Measurements from ENCODE around the gene ZNF396. TPM values are rescaled to one million over a fixed set of nuclear protein-coding genes. Genes with fewer than 3 reads are reported as not detected.

ZNF396 gene
- total RNA-seq, 1 donor from 2014 or later = 0.70 TPM

- DNase-seq (ENCODE audit: missing footprints) (no peak), ATAC-seq (no peak)
- intact Hi-C loops (cut with DNase I) = loop anchor here (2.0 kb wide), 1 partner anchor 105 kb away; the partner anchor contains the start of gene ZNF397
Measured at GRCh38 chr18:35345460-35345921, 31.6 kb downstream of the ZNF396 start.

GRCh38 chr18:35344736-35345459, 32.2 kb downstream of the ZNF396 start:
- intact Hi-C loops (cut with DNase I) = loop anchor here (1.0 to 2.0 kb wide), 2 partner anchors 55 to 104 kb away; partner anchors contain the start of genes ZNF397 and ZSCAN30
- DNase-seq (ENCODE audit: missing footprints) (no peak), ATAC-seq (no peak)

DNA sequence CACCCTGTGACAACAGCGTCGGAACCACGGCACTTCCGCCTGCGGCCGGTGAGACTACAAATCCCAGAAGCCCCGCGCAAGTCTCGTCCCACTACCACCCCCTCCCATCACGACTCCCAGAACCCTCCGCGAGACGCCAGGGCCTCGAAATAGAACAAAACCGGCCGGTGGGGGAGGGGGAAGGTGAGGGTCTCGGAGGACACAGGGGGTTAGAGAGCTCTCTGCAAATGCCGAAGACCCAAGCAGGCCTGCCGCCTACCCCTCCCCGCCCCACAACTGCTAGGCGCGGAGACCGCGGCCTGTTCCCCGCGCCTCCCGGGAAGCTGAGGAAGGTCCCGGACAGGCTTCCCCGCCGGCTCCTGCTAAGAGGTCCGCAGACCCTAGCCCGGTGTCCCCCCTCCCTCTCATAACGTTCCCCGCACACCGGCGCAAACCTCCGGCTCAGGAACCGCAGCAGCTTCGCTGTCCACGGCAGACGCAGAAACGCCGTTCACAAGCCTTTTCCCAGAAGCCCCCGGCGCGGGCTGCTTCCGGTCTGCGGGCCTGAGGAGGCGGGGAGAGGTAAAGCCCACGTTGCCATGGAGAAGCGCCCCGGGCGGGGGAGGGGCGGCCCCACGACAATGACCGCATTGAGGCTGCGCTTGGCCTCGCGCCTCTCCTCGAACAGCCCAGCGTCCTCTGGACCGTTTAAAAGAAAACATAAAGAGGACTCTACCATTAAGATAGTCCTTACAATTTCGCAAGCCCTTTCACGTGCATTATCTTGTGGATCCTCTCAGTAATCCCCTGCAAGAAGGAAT, 33.0 kb downstream of the ZNF396 start, which contains the start of gene ZNF24:
Gene ZNF24 (minus strand): TSS at position 485 of the 800 bp plus-strand sequence. CDS start 3,770 bp downstream, outside the sequence.
- DNase-seq (ENCODE audit: missing footprints) (peak; percentile 99), ATAC-seq (peak; percentile 99)
- intact Hi-C loops (cut with DNase I) = loop anchor here (1.0 to 2.0 kb wide), 2 partner anchors 54 to 103 kb away; partner anchors contain the start of genes ZNF397 and ZSCAN30

- intact Hi-C loops (cut with DNase I) = no loop called here
- no peak for DNase-seq (ENCODE audit: missing footprints)
- no peak for ATAC-seq
Measured at GRCh38 chr18:35343488-35343935, 33.6 kb downstream of the ZNF396 start.

GRCh38 chr18:35337286-35337685, 39.9 kb downstream of the ZNF396 start:
- no peak for ATAC-seq
- intact Hi-C loops (cut with DNase I) = no loop called here

DNA sequence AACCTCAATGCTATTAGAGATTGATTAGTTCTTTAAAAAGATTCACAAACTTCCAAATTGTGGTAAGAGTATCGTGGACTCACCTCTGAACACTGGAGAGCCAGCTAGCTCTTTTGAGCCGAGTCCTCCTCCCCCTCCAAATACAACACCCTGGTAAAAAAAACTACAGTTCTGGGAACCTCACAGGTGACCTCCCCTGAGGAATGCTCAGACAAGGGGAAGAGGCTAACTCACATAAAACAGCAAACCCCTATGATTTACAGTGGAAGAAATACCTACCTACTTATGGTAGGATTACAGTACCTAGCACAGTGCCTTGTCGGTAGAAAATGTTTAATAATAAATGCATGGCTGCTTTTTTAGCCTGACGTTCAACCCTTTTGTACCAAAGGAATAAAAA, 41.3 kb downstream of the ZNF396 start:
- ATAC-seq (no peak), DNase-seq (ENCODE audit: missing footprints) (no peak)
- intact Hi-C loops (cut with DNase I) = no loop called here

More at GRCh38 chr18:35337286-35337685, 39.9 kb downstream of the ZNF396 start:
- no peak for DNase-seq (ENCODE audit: missing footprints)

DNA sequence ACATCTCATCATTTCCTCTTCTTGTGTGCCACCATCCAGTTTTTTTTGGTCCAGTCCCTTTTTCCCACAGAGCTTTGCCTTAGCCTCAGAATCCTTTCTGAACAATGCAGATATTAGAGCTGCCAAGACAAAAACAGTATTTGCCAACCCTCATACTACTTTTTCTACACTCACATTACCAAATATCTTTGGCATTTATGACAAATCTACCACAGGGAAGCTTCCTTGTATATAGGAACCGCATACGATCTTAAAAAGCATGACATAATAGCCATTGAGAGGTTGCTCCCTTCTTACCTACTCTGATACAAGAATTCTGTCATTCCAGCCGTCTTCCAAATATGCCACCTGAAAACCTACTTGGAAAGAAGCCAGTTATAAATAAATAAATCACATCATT, 42.3 kb downstream of the ZNF396 start:
- ATAC-seq (no peak), DNase-seq (ENCODE audit: missing footprints) (no peak)
- intact Hi-C loops (cut with DNase I) = no loop called here

DNA sequence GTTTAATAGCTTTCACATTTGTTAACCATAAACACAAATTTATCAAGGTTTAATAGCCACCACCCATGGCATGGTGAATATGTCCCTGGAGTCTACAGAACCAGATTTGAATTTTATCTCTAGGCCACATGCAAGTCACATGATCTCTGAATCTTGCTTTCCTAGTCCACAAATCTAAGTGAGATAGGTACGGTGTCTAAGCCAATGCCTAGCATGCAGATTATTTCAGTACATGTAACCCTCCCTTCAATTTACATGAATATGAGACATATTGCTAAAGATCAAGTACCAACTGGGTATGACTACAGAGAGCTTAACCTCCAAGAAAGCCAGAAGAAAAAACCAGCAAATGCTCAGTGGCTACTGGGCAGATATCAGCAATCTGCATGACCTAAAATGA, 42.9 kb downstream of the ZNF396 start:
- ATAC-seq (no peak), DNase-seq (ENCODE audit: missing footprints) (no peak)
- intact Hi-C loops (cut with DNase I) = no loop called here

GRCh38 chr18:35331367-35332087, 45.6 kb downstream of the ZNF396 start:
- DNase-seq (ENCODE audit: missing footprints) (no peak), ATAC-seq (no peak)
- intact Hi-C loops (cut with DNase I) = no loop called here

DNA sequence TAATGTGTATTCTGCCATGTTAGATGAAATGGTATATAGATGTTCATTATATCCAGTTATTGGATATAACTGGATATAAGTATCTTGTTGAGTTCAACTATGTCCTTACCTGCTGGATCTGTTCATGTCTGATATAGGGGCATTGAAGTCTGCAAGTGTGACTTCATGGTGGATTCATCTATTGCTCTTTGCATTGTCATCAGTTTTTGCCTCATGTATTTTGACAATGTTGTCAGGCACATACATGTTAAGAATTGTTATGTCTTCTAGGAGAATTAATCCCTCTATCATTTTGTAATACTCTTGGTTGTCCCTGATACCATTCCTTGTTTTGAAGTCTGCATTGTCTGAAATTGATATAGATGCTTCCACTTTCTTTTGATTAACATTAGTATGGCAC, 48.3 kb downstream of the ZNF396 start:
- ATAC-seq = no peak
- no peak for DNase-seq (ENCODE audit: missing footprints)
- intact Hi-C loops (cut with DNase I) = no loop called here

DNA sequence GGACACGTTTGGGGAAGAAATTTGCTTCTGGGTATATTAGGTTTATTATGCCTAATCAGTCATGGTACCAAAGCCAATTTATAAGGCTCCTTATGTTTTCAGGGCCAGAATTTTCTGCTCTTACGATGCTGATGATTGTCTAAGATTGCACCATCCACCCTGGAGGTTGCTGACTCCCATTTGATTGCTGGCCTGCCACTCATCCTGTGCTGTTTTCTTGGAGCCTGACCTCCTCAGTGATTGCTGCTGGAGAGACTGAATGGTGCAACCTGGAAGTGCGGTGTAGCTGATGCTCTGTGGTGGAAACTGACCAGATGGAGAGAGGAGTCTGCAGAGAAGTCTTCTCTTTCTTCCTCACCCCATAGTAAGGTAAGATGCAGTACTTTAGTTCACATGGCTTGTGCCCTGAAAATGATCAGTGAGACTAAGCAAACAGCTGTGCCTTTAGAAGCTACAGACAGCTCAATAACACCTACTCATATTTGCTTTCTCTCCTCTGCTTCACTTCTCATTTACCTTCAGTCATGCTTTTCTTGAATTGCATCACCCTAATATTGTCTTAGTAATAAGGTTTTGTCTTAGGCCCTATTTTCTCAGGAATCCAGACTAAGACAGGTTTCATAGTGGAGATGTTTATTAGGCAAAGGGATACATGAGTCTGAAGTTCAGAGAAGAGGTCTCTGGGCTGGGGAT, 50.3 kb downstream of the ZNF396 start:
- intact Hi-C loops (cut with DNase I) = no loop called here
- ATAC-seq (no peak), DNase-seq (ENCODE audit: missing footprints) (no peak)

DNA sequence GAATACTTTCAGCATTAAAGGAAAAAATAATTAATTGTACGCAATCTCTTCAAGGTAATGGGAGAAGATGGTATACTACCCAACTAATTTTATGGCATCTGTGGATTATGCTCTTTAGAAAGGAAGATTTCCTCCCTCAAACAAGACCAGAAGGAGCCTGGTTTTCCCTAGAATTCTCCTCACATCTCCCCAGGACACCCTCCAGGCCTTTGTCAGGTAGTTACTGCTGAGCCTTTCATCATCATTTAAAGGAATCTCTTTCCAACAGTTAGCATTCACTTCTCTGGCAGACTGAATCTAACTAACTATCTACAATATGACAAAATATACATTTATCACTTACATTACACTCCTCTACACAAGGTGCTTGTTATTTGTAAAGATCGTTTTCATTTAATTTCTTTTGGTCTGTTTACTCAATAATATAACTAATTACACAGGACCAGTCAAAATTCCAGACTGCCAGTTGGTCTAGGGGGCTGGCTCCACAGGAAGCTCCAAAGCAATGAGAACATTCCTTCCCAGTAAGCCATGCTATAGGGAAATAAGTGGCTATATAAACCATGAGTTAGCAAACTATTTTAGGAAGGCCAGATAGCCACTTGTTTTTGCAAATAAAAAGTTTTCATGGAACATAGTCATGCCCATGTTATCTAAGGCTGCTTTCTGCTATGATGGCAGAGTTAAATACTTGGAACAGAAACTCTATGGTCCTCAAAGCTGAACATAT, 52.0 kb downstream of the ZNF396 start:
- no peak for ATAC-seq
- intact Hi-C loops (cut with DNase I) = no loop called here

GRCh38 chr18:35322486-35323458, 54.4 kb downstream of the ZNF396 start:
- intact Hi-C loops (cut with DNase I) = no loop called here
- DNase-seq (ENCODE audit: missing footprints) (no peak), ATAC-seq (no peak)

More for the DNA sequence above, 52.0 kb downstream of the ZNF396 start:
- no peak for DNase-seq (ENCODE audit: missing footprints)
